ENCODE results near the gene ESF1.
"Not testable (repeated sequence)": the region's sequence is repeated elsewhere in the genome, so short reads cannot be mapped to it uniquely, and the experiment has no call there.

ESF1 gene

DNA sequence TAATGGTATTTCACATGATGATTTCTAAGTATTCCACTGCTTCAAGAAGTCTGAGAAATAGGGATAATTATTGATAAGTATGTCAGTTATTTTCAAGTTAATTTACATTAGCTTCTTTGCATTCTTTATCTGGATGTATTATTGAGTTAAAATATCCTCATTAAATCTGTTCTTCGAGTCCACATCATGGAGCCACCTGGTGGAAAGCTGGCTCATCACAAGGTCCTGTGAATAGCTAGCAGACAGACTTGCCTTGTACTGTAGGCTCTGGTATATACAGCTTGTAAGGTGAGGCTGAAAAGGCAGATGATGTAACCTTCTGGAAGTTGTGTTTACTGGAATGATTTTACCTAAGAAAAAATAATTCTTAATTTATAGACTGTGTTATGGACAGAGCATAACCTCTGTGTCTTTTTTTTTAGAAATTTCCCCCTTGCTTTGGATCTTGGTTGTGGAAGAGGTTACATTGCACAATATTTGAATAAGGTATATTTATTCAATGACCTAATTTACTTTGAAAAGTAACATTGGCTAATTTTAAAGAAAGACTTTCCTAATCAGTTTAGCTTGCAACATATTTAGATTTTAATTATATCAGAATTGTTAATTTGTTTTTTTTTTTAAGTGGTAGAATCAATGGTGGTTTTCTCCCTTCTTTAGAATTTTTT is 3.6 kb upstream of the ESF1 start:
- DNase-seq (ENCODE audit: low read depth in 2 of 2) = no peak

DNA sequence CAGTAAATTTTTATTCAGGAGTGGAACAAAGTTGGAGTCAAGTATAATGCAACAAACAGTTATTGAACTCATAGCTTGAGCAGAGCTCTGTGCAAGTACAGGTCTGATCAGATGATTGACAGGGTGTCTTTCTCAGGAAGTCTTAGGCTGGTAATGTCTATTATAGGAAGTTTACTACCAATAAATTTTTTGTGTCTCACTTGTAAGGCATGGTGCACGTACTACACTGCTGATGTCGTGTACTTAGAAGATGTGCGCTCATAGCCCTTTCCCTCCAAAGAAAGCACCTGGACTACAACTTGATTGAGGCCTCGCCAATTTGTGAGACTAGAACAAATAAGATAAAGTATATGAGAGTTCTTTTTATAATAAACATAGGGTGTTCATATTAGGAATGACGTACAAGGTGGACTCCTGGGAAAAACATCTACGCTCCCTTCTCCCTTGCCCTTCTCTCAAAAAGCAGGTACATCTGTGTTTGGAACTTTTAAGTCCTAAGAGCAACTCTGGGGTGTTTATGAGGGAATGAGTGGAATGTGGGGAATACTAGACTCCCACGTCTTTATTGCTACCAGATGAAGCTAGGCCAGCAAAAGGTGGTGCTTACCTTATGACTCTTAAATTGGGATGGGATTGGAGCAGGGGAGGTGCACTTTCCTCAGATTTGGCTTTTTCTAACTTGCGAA is 1.6 kb upstream of the ESF1 start:
- no peak for DNase-seq (ENCODE audit: low read depth in 2 of 2)

DNA sequence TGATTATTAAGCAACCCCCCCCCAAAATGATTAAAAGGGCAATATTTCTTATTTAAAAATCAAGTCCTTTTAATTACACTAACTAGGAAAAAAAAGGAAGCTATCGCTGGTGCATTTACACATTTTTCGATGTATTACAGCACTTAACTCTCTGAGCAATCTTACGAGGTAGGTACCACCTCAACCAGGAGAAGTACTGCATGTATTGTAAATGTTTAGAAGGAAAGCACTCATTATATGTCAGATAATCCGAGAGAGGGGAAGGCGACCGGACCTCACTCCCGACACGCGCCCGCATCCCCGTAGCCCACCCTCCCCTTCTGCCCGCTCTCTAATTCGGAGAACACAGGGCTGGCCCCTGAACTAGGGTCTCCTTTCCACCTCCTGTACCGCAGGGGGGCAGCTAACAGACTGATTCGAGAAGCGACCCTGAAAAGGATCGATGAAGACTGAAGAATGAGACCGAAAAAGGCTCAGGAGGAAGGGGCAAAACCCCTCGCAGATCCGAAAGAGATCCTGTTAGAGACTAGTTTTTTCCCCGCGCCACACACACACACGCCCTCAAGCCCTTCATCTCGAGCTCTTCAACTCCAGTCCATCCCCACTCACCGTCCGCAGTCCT is 337 bp downstream of the ESF1 start:
- no peak for DNase-seq (ENCODE audit: low read depth in 2 of 2)

DNA sequence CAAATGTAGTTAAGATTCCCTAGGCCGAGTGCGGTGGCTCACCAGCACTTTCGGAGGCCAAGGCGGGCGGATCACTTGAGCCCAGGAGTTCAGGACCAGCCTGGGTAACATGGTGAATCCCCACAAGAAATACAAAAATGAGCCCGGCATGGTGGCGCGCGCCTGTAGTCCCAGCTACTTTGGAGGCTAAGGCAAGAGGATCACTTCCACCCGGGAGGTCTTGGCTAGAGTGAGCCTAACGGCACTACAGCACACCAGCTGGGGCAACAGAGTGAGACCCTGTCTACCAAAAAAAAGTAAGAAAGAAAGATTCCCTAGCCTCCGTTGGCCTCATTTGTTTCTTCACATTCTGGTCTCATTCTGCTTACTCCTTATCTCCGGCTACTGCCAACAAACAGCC is 1.2 kb downstream of the ESF1 start:
- no peak for DNase-seq (ENCODE audit: low read depth in 2 of 2)

DNA sequence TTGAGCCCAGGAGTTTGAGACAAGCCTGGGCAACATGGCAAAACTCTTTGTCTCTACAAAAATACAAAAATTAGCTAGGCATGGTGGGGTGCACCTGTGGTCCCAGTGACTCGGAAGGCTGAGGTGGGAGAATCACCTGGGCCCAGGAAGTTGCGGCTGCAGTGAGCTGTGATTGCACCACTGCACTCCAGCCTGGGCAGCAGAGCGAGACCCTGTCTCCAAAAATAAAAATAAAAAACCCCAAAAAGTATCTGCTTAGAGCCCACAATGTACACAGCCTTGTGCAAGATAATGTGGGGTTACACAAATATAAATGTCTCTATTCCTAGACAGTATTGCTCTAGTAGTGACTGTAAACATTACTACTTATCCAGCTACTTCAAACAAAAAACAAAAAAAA is 5.9 kb downstream of the ESF1 start:
- no peak for DNase-seq (ENCODE audit: low read depth in 2 of 2)

DNA sequence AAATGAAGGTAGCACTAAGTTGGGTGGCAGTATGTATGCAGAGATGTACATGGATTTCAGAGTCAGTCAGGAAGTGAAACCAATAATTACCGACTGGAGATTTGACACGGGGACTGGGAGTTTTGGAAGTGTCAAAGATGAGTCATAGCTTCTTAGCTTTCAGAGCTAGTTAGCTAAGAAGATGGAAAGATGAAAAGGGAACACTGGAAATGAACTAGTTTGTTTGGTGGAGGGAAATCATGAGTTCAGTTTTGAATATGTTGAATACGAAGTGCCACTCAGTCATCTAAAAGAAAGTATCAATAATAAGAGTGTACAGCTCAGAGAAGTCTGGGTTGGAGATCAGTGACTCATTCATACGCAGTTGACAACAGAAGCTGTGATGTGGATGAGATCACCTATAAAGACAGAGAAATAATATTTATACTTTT is 7.5 kb downstream of the ESF1 start:
- DNase-seq (ENCODE audit: low read depth in 2 of 2) = no peak

DNA sequence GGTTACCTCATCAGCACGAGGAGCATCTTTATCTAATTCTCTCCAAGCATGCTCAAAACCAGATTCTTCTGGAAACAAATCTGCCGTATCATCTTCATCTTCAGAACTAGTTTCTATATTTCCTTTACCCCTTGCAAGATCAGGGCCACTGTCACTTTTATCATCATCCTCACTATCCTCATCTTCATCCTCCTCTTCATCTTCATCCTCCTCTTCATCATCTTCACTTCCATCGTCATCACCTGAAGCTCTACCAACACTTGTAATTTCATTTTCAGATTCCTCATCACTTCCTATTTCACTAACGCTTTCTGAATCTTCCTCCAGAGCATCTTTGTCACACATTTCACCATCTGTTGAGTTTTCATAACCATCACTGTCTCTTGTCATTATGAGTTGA is 8.9 kb downstream of the ESF1 start:
- no peak for DNase-seq (ENCODE audit: low read depth in 2 of 2)

DNA sequence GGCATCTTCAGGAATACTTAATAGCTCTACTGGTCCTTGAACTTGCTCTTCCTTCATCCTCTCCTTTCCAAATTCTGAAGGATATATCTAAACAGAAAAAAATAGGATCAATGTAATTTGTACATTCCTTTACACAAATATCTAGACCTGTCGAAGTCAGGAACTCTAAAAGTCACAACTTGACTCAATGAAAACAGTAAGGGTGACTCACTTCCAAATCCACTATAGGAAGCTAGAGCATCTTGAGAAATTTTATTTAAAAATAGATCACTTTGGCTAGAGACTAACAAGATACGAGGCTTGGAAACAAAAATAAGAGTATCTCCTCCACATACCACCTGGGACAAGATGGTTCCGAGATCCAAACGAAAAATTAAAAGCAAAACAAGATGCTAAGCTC is 12.2 kb downstream of the ESF1 start:
- DNase-seq (ENCODE audit: low read depth in 2 of 2) = no peak

DNA sequence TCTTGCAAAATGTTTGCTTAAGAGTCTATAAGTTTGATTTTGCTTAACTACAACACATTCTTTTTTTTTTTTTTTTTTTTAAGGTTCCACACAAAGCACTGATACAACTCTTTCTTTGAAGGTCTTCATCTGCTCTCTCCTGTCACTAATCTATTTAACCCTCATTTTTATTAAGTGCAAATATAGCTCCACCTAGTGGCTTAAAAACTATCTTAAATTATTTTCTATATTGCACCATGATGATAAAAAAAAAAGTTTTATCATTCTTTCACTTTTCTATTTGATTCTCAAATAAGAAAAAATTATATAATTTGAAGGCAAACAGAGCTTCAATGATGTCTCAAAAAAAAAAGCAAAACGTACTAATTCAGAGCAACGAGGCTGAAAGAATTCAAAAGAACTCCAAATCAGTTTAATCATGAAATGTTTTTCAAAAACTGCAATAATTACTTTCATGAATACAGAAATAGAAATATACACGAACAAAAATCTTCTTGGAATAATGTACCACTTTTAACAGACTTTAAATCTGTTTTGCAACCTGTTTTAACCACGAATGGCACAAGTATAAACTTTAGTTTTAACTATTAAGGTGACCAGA is 12.8 kb downstream of the ESF1 start:
- no peak for DNase-seq (ENCODE audit: low read depth in 2 of 2)

DNA sequence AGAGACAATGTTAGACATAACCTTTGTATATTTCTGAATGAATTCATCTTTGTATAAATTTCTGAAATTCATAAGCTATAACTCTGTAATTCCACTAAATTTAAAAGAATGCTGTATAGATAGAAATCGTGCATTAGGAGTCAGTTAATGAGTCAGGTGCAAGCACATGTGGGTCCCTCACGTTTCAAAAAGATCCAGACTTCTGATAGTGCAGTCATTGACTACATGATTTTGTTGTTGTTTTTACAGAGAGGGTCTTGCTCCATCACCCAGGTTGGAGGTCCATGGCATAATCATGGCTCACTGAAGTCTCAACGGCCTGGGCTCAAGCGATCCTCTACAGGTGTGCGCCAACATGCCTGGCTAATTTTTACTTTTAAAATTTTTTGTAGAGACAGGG is 14.6 kb downstream of the ESF1 start:
- DNase-seq (ENCODE audit: low read depth in 2 of 2) = no peak

DNA sequence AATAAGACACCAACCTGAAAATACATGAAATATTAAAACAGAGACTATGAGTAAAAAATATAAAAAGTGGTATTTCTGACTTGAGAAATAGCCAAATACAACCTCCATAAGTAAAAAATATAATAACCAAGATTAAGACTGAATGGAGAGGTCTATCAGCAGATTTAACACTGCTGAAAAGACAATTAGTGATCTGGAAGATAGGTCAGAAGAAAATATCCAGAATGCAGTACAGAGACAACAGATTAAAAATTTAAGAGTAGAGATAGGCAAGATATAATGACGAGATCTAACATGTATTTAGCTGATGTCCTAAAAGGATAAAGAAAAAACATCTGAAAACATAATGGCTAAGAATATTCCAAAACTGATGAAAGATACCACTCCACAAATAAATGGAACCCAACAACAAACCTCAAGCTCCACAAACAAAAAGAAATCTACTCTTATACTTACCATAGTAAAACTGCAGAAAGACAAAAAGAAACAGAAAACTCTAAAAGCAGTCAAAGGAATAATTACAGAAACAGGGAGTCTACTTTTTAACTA is 18.8 kb downstream of the ESF1 start:
- no peak for DNase-seq (ENCODE audit: low read depth in 2 of 2)

DNA sequence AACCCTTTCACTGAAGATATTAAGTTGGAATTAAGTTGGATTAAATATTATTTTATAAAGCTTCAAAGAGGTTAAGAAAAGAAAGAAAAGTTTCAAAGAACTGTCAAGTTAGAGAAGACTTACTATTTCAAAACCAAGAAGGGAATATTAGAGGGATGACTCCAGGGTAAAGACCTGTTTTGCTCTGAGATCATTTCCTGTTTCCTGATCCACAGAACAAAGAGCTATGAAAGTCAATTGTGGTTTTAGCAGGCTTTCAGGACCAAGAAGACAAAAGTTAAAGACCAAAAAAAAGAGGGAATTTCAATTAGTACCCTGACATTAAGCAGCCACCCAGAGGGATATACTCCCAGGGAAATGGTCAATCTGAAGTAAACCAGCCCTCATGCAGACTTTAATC is 19.4 kb downstream of the ESF1 start:
- no peak for DNase-seq (ENCODE audit: low read depth in 2 of 2)

DNA sequence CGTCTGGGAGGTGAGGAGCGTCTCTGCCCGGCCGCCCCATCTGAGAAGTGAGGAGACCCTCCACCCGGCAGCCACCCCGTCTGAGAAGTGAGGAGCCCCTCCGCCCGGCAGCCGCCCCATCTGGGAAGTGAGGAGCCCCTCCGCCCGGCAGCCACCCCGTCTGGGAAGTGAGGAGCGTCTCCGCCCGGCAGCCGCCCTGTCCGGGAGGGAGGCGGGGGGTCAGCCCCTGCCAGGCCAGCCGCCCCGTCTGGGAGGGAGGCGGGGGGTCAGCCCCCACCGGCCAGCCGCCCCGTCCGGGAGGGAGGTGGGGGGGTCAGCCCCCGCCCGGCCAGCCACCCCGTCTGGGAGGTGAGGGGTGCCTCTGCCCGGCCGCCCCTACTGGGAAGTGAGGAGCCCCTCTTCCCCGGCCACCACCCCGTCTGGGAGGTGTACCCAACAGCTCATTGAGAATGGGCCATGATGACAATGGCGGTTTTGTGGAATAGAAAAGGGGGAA is 24.2 kb downstream of the ESF1 start:
- DNase-seq (ENCODE audit: low read depth in 2 of 2) = not testable (repeated sequence)

DNA sequence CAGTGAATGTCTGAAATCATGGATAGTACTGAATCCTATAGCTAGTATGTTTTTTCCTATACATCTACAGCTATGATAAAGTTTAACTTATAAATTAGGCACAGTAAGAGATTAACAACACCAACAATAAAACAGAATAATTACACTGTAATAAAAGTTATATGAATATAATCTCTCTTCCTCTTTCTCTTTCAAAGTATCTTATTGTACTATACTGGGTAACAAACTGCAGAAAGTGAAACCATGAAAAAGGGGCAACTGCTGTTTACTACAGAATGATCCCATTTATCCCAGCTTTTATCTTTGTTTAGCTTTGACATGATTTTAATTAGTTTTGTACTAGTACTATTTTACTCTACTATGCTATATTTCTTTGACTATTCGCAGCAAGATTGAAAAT is 25.8 kb downstream of the ESF1 start:
- DNase-seq (ENCODE audit: low read depth in 2 of 2) = no peak

DNA sequence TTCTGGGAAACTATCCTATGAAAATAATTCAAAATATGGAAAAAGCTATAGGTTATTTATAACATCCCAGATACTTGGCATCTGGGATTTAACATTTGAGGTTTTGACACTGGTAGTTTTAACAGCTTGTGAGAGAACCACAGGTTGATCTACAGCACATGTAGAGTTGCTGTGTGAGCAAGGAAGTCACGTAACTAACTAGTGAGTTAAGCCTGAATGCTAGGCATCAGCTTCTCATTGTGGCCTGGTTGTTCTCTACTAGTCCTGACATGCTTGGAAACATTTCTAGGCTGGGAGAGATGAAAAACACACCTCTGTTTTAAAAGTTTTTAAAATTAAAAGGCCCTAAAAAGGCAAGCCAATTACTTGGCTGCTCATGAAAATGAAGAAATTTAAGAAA is 28.2 kb downstream of the ESF1 start:
- DNase-seq (ENCODE audit: low read depth in 2 of 2) = no peak

DNA sequence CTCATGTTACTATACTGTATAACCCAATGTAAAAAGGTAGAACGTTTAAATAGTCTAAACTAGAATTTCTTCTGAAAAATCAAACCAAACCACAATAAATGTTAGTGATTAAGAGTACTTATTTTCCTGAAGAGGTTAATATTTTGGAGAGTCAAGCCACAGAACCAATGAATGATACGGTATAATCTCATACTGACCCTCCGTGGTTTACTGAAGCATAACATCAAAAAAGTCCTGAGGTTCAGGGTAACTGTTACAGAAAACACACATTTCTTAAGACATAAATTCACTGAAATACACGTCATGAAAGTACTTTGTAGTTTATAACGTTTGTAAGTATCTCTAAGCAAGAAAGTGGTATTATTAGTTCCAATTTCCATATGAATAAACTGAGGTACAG is 28.9 kb downstream of the ESF1 start:
- DNase-seq (ENCODE audit: low read depth in 2 of 2) = no peak

DNA sequence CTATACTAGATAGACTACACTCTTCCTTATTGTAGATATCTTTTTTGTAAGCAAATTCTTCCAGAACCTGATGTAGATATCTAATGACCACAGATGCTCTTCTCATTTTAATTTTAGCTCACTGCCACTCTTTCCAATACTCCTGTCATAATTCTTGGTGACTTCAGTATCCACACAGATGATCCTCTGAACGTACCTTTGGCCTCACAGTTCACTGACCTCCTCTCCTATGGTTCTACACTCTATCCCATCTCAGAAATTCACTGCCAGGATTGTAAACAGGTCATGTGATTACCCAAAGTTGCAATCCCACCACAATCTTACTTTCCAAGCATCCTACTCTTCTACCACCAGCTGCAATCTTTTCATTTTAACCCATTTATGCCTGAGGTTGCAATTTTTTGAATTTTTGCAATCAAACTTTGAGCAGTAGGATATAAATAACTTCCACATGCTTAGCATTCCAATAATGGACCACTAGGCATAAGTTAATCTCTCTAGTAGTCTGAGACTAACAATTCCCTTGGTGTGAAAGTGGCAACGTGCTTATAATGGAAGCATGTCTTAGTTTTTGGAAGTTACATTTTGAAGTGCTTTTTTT is 31.2 kb downstream of the ESF1 start:
- DNase-seq (ENCODE audit: low read depth in 2 of 2) = no peak

DNA sequence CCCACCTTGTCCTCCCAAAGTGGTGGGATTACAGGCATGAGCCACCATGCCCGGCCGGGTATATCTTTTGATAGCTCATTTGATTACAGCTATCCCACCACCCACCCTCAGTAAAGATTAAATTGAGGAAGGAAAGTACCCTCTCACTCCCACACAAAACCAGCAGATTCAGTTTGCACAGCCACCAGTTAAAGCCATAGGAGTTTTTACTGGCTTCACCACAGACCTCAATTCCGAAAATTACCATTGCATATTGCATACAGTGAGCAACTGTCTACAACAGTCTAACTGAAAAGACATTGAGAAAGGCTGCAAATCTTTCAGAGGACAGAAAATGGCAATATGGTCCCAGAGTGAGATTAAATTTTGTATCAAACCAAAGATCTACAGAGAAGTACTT is 34.9 kb downstream of the ESF1 start:
- no peak for DNase-seq (ENCODE audit: low read depth in 2 of 2)

DNA sequence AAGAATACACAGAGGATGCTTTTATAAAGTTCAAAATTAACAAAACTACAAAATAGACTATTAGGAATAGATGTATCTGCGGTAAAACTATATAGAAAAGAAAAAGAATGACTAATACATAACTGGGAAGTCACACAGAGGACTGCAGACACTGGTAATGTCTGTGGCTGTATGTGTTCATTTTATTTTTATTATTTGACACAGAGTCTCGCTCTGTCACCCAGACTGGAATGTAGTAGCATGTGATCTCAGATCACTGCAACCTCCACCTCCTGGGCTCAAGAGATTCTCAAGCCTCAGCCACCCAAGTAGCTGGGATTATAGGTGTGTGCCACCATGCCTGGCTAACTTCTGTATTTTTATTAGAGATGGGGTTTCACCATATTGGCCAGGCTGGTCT is 38.9 kb downstream of the ESF1 start:
- DNase-seq (ENCODE audit: low read depth in 2 of 2) = no peak

DNA sequence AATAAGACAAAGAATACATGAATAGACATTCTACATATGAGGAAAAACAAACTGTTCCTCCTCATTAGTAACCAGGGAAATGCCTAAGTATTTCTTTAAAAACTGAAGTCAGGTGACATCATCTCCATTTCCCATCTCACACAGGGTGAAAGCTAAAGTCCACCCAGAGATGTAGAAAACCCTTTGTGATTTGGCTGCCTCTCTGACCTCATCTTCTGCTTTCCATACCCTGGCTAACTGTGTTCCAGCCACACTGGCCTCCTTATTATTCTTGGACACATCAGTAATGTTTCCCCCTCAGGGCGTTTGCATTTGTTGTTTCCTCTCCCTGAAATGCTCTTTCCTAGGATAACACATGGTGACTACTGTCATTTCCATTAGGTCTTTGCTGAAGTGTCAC is 40.4 kb downstream of the ESF1 start:
- no peak for DNase-seq (ENCODE audit: low read depth in 2 of 2)

DNA sequence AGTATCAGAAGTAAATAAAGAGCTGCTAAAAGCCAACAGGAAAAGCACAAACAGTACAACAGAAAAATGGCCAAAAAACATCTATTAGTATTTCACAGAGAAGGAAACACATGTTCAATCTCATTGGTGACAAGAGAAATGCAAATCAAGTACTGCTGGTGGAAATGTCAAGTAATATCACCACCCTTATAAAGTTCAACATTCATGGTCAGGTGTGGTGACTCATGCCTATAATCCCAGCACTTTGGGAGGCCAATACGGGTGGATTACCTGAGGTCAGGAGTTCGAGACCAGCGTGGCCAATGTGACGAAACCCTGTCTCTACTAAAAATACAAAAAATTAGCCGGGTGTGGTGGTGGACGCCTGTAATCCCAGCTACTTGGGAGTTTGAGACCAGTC is 42.8 kb downstream of the ESF1 start:
- DNase-seq (ENCODE audit: low read depth in 2 of 2) = no peak

Measured in activated CD8-positive, alpha-beta memory T cell treated with anti-CD3 and anti-CD28 coated beads for 4 hours (primary cell).